B cell (primary cell): ENCODE data around the gene MUS81. TPM values are rescaled to one million over a fixed set of nuclear protein-coding genes. Genes with fewer than 3 reads are reported as not detected.

Source experiments
- ATAC-seq: fragments of 200-7000 bp; cut with Tn5 transposase; one replicate; pipeline ENCODE4 v1.10.0; 2021; ENCODE audit warnings: low read depth, mild to moderate bottlenecking, moderate number of reproducible peaks, moderate library complexity
- CTCF ChIA-PET: fragments of 350-600 bp; sonication (Branson Sonifier 250); formaldehyde crosslinking; loops from one replicate; lab custom pipeline; 2021; ENCODE audit warnings: antibody characterized with exemption, inconsistent platforms; lab: Charles Lee
- POLR2A ChIA-PET: fragments of 350-600 bp; sonication (Branson Sonifier 250); formaldehyde crosslinking; loops from one replicate; lab custom pipeline; 2021; ENCODE audit warnings: antibody characterized with exemption; lab: Charles Lee
- DNase-seq: peaks from one replicate; pipeline ENCODE4 v3.0.0; 2013
- H2AFZ ChIP-seq: 2 replicates; pipeline ENCODE4 v1.6.1; 2012; ENCODE audit warnings: mild to moderate bottlenecking, low read depth, low read length; ENCODE audit not compliant: insufficient read depth, poor library complexity, severe bottlenecking
- H3K27ac ChIP-seq, 2 donors: 1 replicate in 1 of 2; 2 replicates in 1 of 2; pipeline ENCODE4 v1.5.1; 2012 to 2013; ENCODE audit warnings: low read length in 2 of 2, mild to moderate bottlenecking in 2 of 2, moderate library complexity in 1 of 2
- H3K27me3 ChIP-seq, 4 experiments: fragments of 200-600 bp in 1 of 4; sonication (generic) in 1 of 4; replicated peaks in 1 of 4; 1 replicate in 2 of 4; 2 replicates in 2 of 4; pipeline versions ENCODE4 v1.6.1 to v1.7.0; 2013 to 2016; ENCODE audit warnings: low read length in 3 of 4, mild to moderate bottlenecking in 2 of 4, mixed read lengths in 1 of 4, moderate library complexity in 1 of 4; ENCODE audit not compliant: insufficient read depth in 4 of 4, control insufficient read depth in 3 of 4; ENCODE audit errors: control extremely low read depth in 1 of 4
- H3K36me3 ChIP-seq, 2 experiments: replicated peaks in 1 of 2; 1 replicate in 1 of 2; 2 replicates in 1 of 2; pipeline versions ENCODE4 v1.6.1 to v1.7.1; 2013; ENCODE audit warnings: low read length in 1 of 2; ENCODE audit not compliant: insufficient read depth in 2 of 2, control insufficient read depth in 1 of 2; ENCODE audit errors: control extremely low read depth in 1 of 2, extremely low read depth in 1 of 2
- H3K4me1 ChIP-seq, 2 donors: fragments of 200-600 bp in 1 of 2; sonication (generic) in 1 of 2; 1 replicate in 1 of 2; 2 replicates in 1 of 2; pipeline versions ENCODE4 v1.5.1 to v1.6.1; 2013 to 2017; ENCODE audit warnings: low read length in 2 of 2; ENCODE audit not compliant: control insufficient read depth in 2 of 2, insufficient read depth in 2 of 2
- H3K4me2 ChIP-seq: replicated peaks from 2 replicates; pipeline ENCODE3; 2012; ENCODE audit warnings: mild to moderate bottlenecking, low read depth, low read length; ENCODE audit not compliant: poor library complexity, severe bottlenecking
- H3K4me3 ChIP-seq, 5 experiments: fragments of 200-600 bp in 1 of 5; sonication (generic) in 1 of 5; 1 replicate in 3 of 5; 2 replicates in 2 of 5; pipeline versions ENCODE4 v1.5.1 to v1.7.0; 2011 to 2016; ENCODE audit warnings: low read length in 4 of 5, mild to moderate bottlenecking in 4 of 5, low read depth in 2 of 5, control low read depth in 1 of 5, moderate library complexity in 1 of 5; ENCODE audit not compliant: insufficient read depth in 1 of 5; ENCODE audit errors: control extremely low read depth in 1 of 5, extremely low read depth in 1 of 5
- H3K79me2 ChIP-seq: fragments of 200-600 bp; sonication (generic); one replicate; pipeline ENCODE4 v1.6.0; 2016; ENCODE audit warnings: low read length; ENCODE audit not compliant: control insufficient read depth, insufficient read depth
- H3K9ac ChIP-seq: fragments of 200-600 bp; sonication (generic); 2 replicates; pipeline ENCODE4 v1.6.1; 2017; ENCODE audit warnings: mild to moderate bottlenecking, low read length, moderate library complexity
- H3K9me3 ChIP-seq, 3 donors: one replicate each; pipeline versions ENCODE4 v1.6.1 to v1.7.1; 2013; ENCODE audit warnings: low read length in 2 of 3; ENCODE audit not compliant: control insufficient read depth in 2 of 3, insufficient read depth in 1 of 3; ENCODE audit errors: control extremely low read depth in 1 of 3
- H4K20me1 ChIP-seq: 2 replicates; pipeline ENCODE4 v1.6.0; 2012; ENCODE audit warnings: mild to moderate bottlenecking, low read length; ENCODE audit not compliant: insufficient read depth, control insufficient read depth, poor library complexity, severe bottlenecking
- H3K27ac Mint-ChIP-seq: one replicate; pipeline ENCODE4 v1.8.0; 2021; ENCODE audit warnings: mixed read lengths
- H3K27me3 Mint-ChIP-seq: one replicate; pipeline ENCODE4 v1.8.0; 2021; ENCODE audit warnings: mixed read lengths
- H3K4me1 Mint-ChIP-seq: one replicate; pipeline ENCODE4 v1.8.0; 2021; ENCODE audit warnings: mixed read lengths
- H3K4me3 Mint-ChIP-seq: one replicate; pipeline ENCODE4 v1.8.0; 2021; ENCODE audit warnings: mixed read lengths
- H3K9me3 Mint-ChIP-seq: one replicate; pipeline ENCODE4 v1.8.0; 2022; ENCODE audit warnings: mixed read lengths; ENCODE audit not compliant: insufficient read depth
- EZH2 ChIP-seq: IDR thresholded peaks from 2 replicates; pipeline ENCODE4 v1.6.1; 2012; ENCODE audit warnings: borderline replicate concordance, low read depth, mild to moderate bottlenecking, moderate library complexity, low read length; ENCODE audit not compliant: insufficient read depth, poor library complexity, severe bottlenecking
- WGBS: methylation state at CpG from one replicate; pipeline ENCODE4 v1.1.5; 2013; ENCODE audit warnings: missing lambda C conversion rate; ENCODE audit not compliant: insufficient coverage; 5-methylcytosine and 5-hydroxymethylcytosine counted together
- intact Hi-C: fragments of 100-400 bp; cut with micrococcal nuclease; formaldehyde crosslinking; loops from one replicate; pipeline ENCODE4 v1.10.0; 2022
- polyA plus RNA-seq: library from polyadenylated mRNA; depleted of rRNA; stranded (reverse); fragments of >200 nt; gene quantifications from 2 replicates; pipeline ENCODE4 v1.2.3, GENCODE V29; 2012
- total RNA-seq, 2 donors: library from RNA; stranded (reverse); fragments of 120-200 nt in 1 of 2; gene quantifications; 1 replicate in 1 of 2; 2 replicates in 1 of 2; pipeline versions ENCODE4 v1.2.3 to v1.2.4, GENCODE V29; 2013 to 2022
- TF ChIP-seq, protein P1 (sequence below): fragments of 200-600 bp; IDR thresholded peaks from one replicate; pipeline ENCODE4 v1.8.0; 2022; ENCODE audit warnings: antibody characterized with exemption, mild to moderate bottlenecking

The MUS81 gene
- total and polyA plus RNA-seq, 2 donors (not counting 1 experiment from before 2014, with no cell fraction given): 74.5 to 134 TPM

DNA sequence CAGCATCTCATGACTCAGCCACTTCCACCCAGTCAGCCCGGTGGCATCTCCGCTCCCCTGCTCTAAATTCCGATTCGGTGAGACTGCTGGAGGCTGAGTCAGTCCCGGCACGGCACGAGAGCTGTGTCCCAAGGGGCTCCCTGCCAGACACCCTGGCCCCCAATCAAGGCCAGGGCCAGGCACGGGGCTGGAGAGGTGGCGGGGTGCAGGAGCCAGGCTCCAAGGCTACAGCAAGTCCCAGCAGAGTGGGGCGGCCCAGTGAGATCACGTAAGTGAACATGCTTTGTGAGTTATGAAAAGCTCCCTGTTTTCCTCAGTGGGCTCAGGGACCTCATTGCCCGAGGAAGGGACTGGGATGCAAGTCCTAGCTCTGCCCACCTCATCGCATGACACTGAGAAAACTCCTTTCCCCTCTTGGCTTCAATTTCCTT, 55.6 kb downstream of the MUS81 start:
- peaks cover 18 to 51% of the 10 kb centered on the region in 2 donors for H3K4me1 ChIP-seq
- ChIA-PET POLR2A (no interaction called here), CTCF (interaction anchor here (0.7 to 2.5 kb wide), 2 partner anchors 26 to 61 kb away, joined by 3 to 8 read pairs; partner anchors contain the start of gene CCDC85B)
- Mint-ChIP-seq H3K27ac (no peak overlapping the region), H3K27me3 (peaks cover 7% of the 10 kb centered on the region), H3K4me3 (no peak overlapping the region), H3K9me3 (no peaks in the 10 kb centered on the region), H3K4me1 (peaks cover 46% of the 10 kb centered on the region)
- ATAC-seq: no peak
- peaks cover 45% of the 10 kb centered on the region for H3K79me2 ChIP-seq
- peaks cover 0 to 2% of the 10 kb centered on the region in 2 experiments for H3K36me3 ChIP-seq
- H3K27ac ChIP-seq: no peak overlapping the region
- no peak overlapping the region for H3K4me3 ChIP-seq
- no peak for TF ChIP-seq EZH2
- TF ChIP-seq, protein P1, sequence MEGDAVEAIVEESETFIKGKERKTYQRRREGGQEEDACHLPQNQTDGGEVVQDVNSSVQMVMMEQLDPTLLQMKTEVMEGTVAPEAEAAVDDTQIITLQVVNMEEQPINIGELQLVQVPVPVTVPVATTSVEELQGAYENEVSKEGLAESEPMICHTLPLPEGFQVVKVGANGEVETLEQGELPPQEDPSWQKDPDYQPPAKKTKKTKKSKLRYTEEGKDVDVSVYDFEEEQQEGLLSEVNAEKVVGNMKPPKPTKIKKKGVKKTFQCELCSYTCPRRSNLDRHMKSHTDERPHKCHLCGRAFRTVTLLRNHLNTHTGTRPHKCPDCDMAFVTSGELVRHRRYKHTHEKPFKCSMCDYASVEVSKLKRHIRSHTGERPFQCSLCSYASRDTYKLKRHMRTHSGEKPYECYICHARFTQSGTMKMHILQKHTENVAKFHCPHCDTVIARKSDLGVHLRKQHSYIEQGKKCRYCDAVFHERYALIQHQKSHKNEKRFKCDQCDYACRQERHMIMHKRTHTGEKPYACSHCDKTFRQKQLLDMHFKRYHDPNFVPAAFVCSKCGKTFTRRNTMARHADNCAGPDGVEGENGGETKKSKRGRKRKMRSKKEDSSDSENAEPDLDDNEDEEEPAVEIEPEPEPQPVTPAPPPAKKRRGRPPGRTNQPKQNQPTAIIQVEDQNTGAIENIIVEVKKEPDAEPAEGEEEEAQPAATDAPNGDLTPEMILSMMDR: no peak
- H3K9ac ChIP-seq: no peak overlapping the region
- H3K9me3 ChIP-seq: no peaks in the 10 kb centered on the region
- intact Hi-C loops: no loop called here
- no peak overlapping the region for H2AFZ ChIP-seq
- H3K4me2 ChIP-seq: peak overlapping the region; percentile 12
- H4K20me1 ChIP-seq: peaks cover 4% of the 10 kb centered on the region
- 34% methylated on average over 13 of the region's 13 CpGs for WGBS
- H3K27me3 ChIP-seq: peaks cover 0 to 14% (median 3%) of the 10 kb centered on the region in 4 experiments
- DNase-seq: no peak

Other genes starting within 250 kb of the MUS81 start
- 97.2 and 99.7 TPM in 2 replicates for gene MAP3K11, start 246.2 kb upstream of the MUS81 start, total RNA-seq
- 40.7 and 67.3 TPM in 2 replicates for gene MAP3K11, start 246.2 kb upstream of the MUS81 start, polyA plus RNA-seq
- gene PCNX3, start 244.7 kb upstream of the MUS81 start, total RNA-seq: 61.4 and 61.5 TPM in 2 replicates
- 56.1 and 62.8 TPM in 2 replicates for gene PCNX3, start 244.7 kb upstream of the MUS81 start, polyA plus RNA-seq
- gene SIPA1, start 222.3 kb upstream of the MUS81 start, total RNA-seq: 448 and 461 TPM in 2 replicates
- 308 and 314 TPM in 2 replicates for gene SIPA1, start 222.3 kb upstream of the MUS81 start, polyA plus RNA-seq
- gene RELA, start 197.5 kb upstream of the MUS81 start, total RNA-seq: 154 and 160 TPM in 2 replicates
- 124 and 188 TPM in 2 replicates for gene RELA, start 197.5 kb upstream of the MUS81 start, polyA plus RNA-seq
- 134 and 142 TPM in 2 replicates for gene KAT5, start 148.2 kb upstream of the MUS81 start, total RNA-seq
- 84.6 and 131 TPM in 2 replicates for gene KAT5, start 148.2 kb upstream of the MUS81 start, polyA plus RNA-seq
- 75.3 and 81.6 TPM in 2 replicates for gene RNASEH2C, start 139.6 kb upstream of the MUS81 start, total RNA-seq
- 71.6 and 95.0 TPM in 2 replicates for gene RNASEH2C, start 139.6 kb upstream of the MUS81 start, polyA plus RNA-seq
- 25.2 and 26.3 TPM in 2 replicates for gene AP5B1, start 79.5 kb upstream of the MUS81 start, total RNA-seq
- 9.4 and 9.6 TPM in 2 replicates for gene AP5B1, start 79.5 kb upstream of the MUS81 start, polyA plus RNA-seq
- gene OVOL1, start 73.4 kb upstream of the MUS81 start, total RNA-seq: 0.15 and 0.17 TPM in 2 replicates
- gene OVOL1, start 73.4 kb upstream of the MUS81 start, polyA plus RNA-seq: 0.09 and 0.66 TPM in 2 replicates
- 0.34 and 0.57 TPM in 2 replicates for gene SNX32, start 26.5 kb upstream of the MUS81 start, total RNA-seq
- 0.89 and 8.8 TPM in 2 replicates for gene SNX32, start 26.5 kb upstream of the MUS81 start, polyA plus RNA-seq
- 439 and 455 TPM in 2 replicates for gene CFL1, start 2.3 kb upstream of the MUS81 start, total RNA-seq
- 530 and 990 TPM in 2 replicates for gene CFL1, start 2.3 kb upstream of the MUS81 start, polyA plus RNA-seq
- 9.5 and 11.7 TPM in 2 replicates for gene EFEMP2, start 12.4 kb downstream of the MUS81 start, total RNA-seq
- 13.3 and 14.7 TPM in 2 replicates for gene EFEMP2, start 12.4 kb downstream of the MUS81 start, polyA plus RNA-seq
- gene CTSW, start 19.4 kb downstream of the MUS81 start, total RNA-seq: 0.84 and 1.3 TPM in 2 replicates
- 4.6 and 5.4 TPM in 2 replicates for gene CTSW, start 19.4 kb downstream of the MUS81 start, polyA plus RNA-seq
- 59.8 and 63.4 TPM in 2 replicates for gene FIBP, start 28.0 kb downstream of the MUS81 start, total RNA-seq
- gene FIBP, start 28.0 kb downstream of the MUS81 start, polyA plus RNA-seq: 94.9 and 128 TPM in 2 replicates
- gene CCDC85B, start 30.2 kb downstream of the MUS81 start, total RNA-seq: 16.8 and 18.2 TPM in 2 replicates
- gene CCDC85B, start 30.2 kb downstream of the MUS81 start, polyA plus RNA-seq: 21.8 and 39.5 TPM in 2 replicates
- not detected in 2 replicates for gene FOSL1, start 40.0 kb downstream of the MUS81 start, total RNA-seq
- 2.3 and 4.8 TPM in 2 replicates for gene FOSL1, start 40.0 kb downstream of the MUS81 start, polyA plus RNA-seq
- gene C11orf68, start 58.6 kb downstream of the MUS81 start, total RNA-seq: 50.6 and 57.6 TPM in 2 replicates
- gene C11orf68, start 58.6 kb downstream of the MUS81 start, polyA plus RNA-seq: 16.6 and 34.9 TPM in 2 replicates
- 62.9 and 71.7 TPM in 2 replicates for gene DRAP1, start 59.0 kb downstream of the MUS81 start, total RNA-seq
- 83.9 and 90.2 TPM in 2 replicates for gene DRAP1, start 59.0 kb downstream of the MUS81 start, polyA plus RNA-seq
- gene TSGA10IP, start 85.0 kb downstream of the MUS81 start, total RNA-seq: not detected in 2 replicates
- gene TSGA10IP, start 85.0 kb downstream of the MUS81 start, polyA plus RNA-seq: not detected in 2 replicates
- 97.4 and 102 TPM in 2 replicates for gene SART1, start 101.3 kb downstream of the MUS81 start, total RNA-seq
- 57.1 and 74.5 TPM in 2 replicates for gene SART1, start 101.3 kb downstream of the MUS81 start, polyA plus RNA-seq
- gene EIF1AD, start 141.7 kb downstream of the MUS81 start, total RNA-seq: 61.0 and 65.2 TPM in 2 replicates
- 56.9 and 100 TPM in 2 replicates for gene EIF1AD, start 141.7 kb downstream of the MUS81 start, polyA plus RNA-seq
- 99.3 and 99.5 TPM in 2 replicates for gene BANF1, start 142.1 kb downstream of the MUS81 start, total RNA-seq
- gene BANF1, start 142.1 kb downstream of the MUS81 start, polyA plus RNA-seq: 74.3 and 75.7 TPM in 2 replicates
- not detected in 2 replicates for gene CST6, start 151.6 kb downstream of the MUS81 start, total RNA-seq
- not detected in 2 replicates for gene CST6, start 151.6 kb downstream of the MUS81 start, polyA plus RNA-seq
- not detected in 2 replicates for gene CATSPER1, start 166.0 kb downstream of the MUS81 start, total RNA-seq
- gene CATSPER1, start 166.0 kb downstream of the MUS81 start, polyA plus RNA-seq: not detected in 2 replicates
- gene GAL3ST3, start 188.7 kb downstream of the MUS81 start, total RNA-seq: not detected in 2 replicates
- not detected in 2 replicates for gene GAL3ST3, start 188.7 kb downstream of the MUS81 start, polyA plus RNA-seq
- 205 and 214 TPM in 2 replicates for gene SF3B2, start 191.9 kb downstream of the MUS81 start, total RNA-seq
- 123 and 139 TPM in 2 replicates for gene SF3B2, start 191.9 kb downstream of the MUS81 start, polyA plus RNA-seq
- 303 and 325 TPM in 2 replicates for gene PACS1, start 209.8 kb downstream of the MUS81 start, total RNA-seq
- 121 and 131 TPM in 2 replicates for gene PACS1, start 209.8 kb downstream of the MUS81 start, polyA plus RNA-seq